Measurements from ENCODE around the gene B3GALT4. TPM values are rescaled to one million over a fixed set of nuclear protein-coding genes. Genes with fewer than 3 reads are reported as not detected.
"Not testable (repeated sequence)": the region's sequence is repeated elsewhere in the genome, so short reads cannot be mapped to it uniquely, and the experiment has no call there.

The B3GALT4 gene
- total and polyA plus RNA-seq, 2 donors (not counting 1 experiment from before 2014, with no cell fraction given): 10.2 to 44.1 TPM

- ATAC-seq (ENCODE audit: low read depth): no peak
- H3K36me3 ChIP-seq (replicated peaks in 1 of 2; ENCODE audit: control extremely low read depth in 1 of 2, control insufficient read depth in 1 of 2, extremely low read depth in 1 of 2, insufficient read depth in 2 of 2, low read length in 1 of 2): peaks cover 7 to 42% of the 10 kb centered on the region in 2 experiments
- no peak for DNase-seq
Measured at GRCh38 chr6:33273924-33274902, 2.7 kb upstream of the B3GALT4 start.

GRCh38 chr6:33275795-33276580 lies 935 bp upstream of the B3GALT4 start:
- Histone ChIP-seq H3K27ac (ENCODE audit: low read length in 2 of 2) (peak overlapping the region; percentile 80 to 87), H3K4me3 (ENCODE audit: control extremely low read depth in 1 of 5, extremely low read depth in 1 of 5, insufficient read depth in 1 of 5, low read depth in 2 of 5, low read length in 4 of 5) (peak overlapping the region in 4 of 5 experiments; percentile 78 to 86 (median 78)), H3K79me2 (ENCODE audit: control insufficient read depth, insufficient read depth, low read length) (peaks cover 39% of the 10 kb centered on the region), H4K20me1 (ENCODE audit: control insufficient read depth, insufficient read depth, low read length, poor library complexity, severe bottlenecking) (peaks cover 47% of the 10 kb centered on the region), H3K4me2 (replicated peaks; ENCODE audit: low read depth, low read length, poor library complexity, severe bottlenecking) (peak overlapping the region; percentile 95), H3K9ac (ENCODE audit: low read length) (peak overlapping the region; percentile 91), H3K4me1 (ENCODE audit: control insufficient read depth in 2 of 2, insufficient read depth in 2 of 2, low read length in 2 of 2) (peaks cover 57 to 73% of the 10 kb centered on the region in 2 donors), H3K36me3 (replicated peaks in 1 of 2; ENCODE audit: control extremely low read depth in 1 of 2, control insufficient read depth in 1 of 2, extremely low read depth in 1 of 2, insufficient read depth in 2 of 2, low read length in 1 of 2) (peaks cover 5 to 53% of the 10 kb centered on the region in 2 experiments)
- CTCF ChIA-PET: interaction anchor here (0.6 to 3.9 kb wide), 10 partner anchors 11 to 811 kb away, joined by 3 to 41 read pairs (median 10); partner anchors contain the start of genes PFDN6, RGL2, TAPBP and WDR46
- POLR2A ChIA-PET: interaction anchor here (0.6 to 5.1 kb wide), 5 partner anchors 13 to 115 kb away, joined by 4 to 39 read pairs (median 8); partner anchors contain the start of genes KIFC1, PFDN6 and WDR46
- WGBS (ENCODE audit: insufficient coverage): 80% methylated on average over 7 of the region's 16 CpGs
- H2AFZ ChIP-seq (ENCODE audit: insufficient read depth, low read depth, low read length, poor library complexity, severe bottlenecking); DNase-seq; H3K9me3 Mint-ChIP-seq (ENCODE audit: insufficient read depth); H3K27me3 ChIP-seq (replicated peaks in 1 of 4; ENCODE audit: control extremely low read depth in 1 of 4, control insufficient read depth in 3 of 4, insufficient read depth in 4 of 4, low read length in 3 of 4); ATAC-seq (ENCODE audit: low read depth); H3K27me3 Mint-ChIP-seq; intact Hi-C loops (cut with micrococcal nuclease); H3K9me3 ChIP-seq (ENCODE audit: control extremely low read depth in 1 of 3, control insufficient read depth in 2 of 3, insufficient read depth in 1 of 3, low read length in 2 of 3): not testable (repeated sequence)
- Mint-ChIP-seq H3K27ac (peak overlapping the region; percentile 91), H3K4me3 (peak overlapping the region; percentile 92), H3K4me1 (peaks cover 75% of the 10 kb centered on the region)

More at GRCh38 chr6:33273924-33274902, 2.7 kb upstream of the B3GALT4 start:
- POLR2A ChIA-PET: interaction anchor here (0.7 to 5.1 kb wide), 2 partner anchors 15 to 1078 kb away, joined by 5 to 39 read pairs; partner anchors contain the start of genes PFDN6 and WDR46
- Mint-ChIP-seq H3K27ac (peak overlapping the region; percentile 91), H3K27me3 (no peaks in the 10 kb centered on the region), H3K9me3 (ENCODE audit: insufficient read depth) (no peaks in the 10 kb centered on the region), H3K4me3 (peak overlapping the region; percentile 94), H3K4me1 (peaks cover 81% of the 10 kb centered on the region)
- Histone ChIP-seq H3K79me2 (ENCODE audit: control insufficient read depth, insufficient read depth, low read length) (peaks cover 55% of the 10 kb centered on the region), H3K4me2 (replicated peaks; ENCODE audit: low read depth, low read length, poor library complexity, severe bottlenecking) (peak overlapping the region; percentile 90), H3K27me3 (replicated peaks in 1 of 4; ENCODE audit: control extremely low read depth in 1 of 4, control insufficient read depth in 3 of 4, insufficient read depth in 4 of 4, low read length in 3 of 4) (no peaks in the 10 kb centered on the region), H3K27ac (ENCODE audit: low read length in 2 of 2) (peak overlapping the region in 1 of 2 donors; percentile 87), H3K4me3 (ENCODE audit: control extremely low read depth in 1 of 5, extremely low read depth in 1 of 5, insufficient read depth in 1 of 5, low read depth in 2 of 5, low read length in 4 of 5) (no peak overlapping the region), H3K9ac (ENCODE audit: low read length) (no peak overlapping the region), H2AFZ (ENCODE audit: insufficient read depth, low read depth, low read length, poor library complexity, severe bottlenecking) (no peak overlapping the region), H4K20me1 (ENCODE audit: control insufficient read depth, insufficient read depth, low read length, poor library complexity, severe bottlenecking) (peaks cover 31% of the 10 kb centered on the region), H3K4me1 (ENCODE audit: control insufficient read depth in 2 of 2, insufficient read depth in 2 of 2, low read length in 2 of 2) (peaks cover 59 to 75% of the 10 kb centered on the region in 2 donors), H3K9me3 (ENCODE audit: control extremely low read depth in 1 of 3, control insufficient read depth in 2 of 3, insufficient read depth in 1 of 3, low read length in 2 of 3) (no peaks in the 10 kb centered on the region)
- no peak for TF ChIP-seq CTCF (IDR thresholded peaks at IDR 0.05)
- TF ChIP-seq EZH2 (IDR thresholded peaks at IDR 0.05; ENCODE audit: borderline replicate concordance, insufficient read depth, low read depth, low read length, poor library complexity, severe bottlenecking): no peak
- CTCF ChIA-PET: interaction anchor here (1.2 kb wide), 1 partner anchor 15 kb away, joined by 3 read pairs; the partner anchor contains the start of genes PFDN6 and WDR46
- WGBS (ENCODE audit: insufficient coverage): 64% methylated on average over 7 of the region's 14 CpGs
- intact Hi-C loops (cut with micrococcal nuclease): loop anchor here (5.0 kb wide), 1 partner anchor 308 kb away; the partner anchor contains the start of gene BAK1

All from B cell (primary cell).